DMS53 treated with DMSO at 0.1 percent for 48 hours (cell line): Measurements from ENCODE around the gene RABEP1.
"Not testable (repeated sequence)": the region's sequence is repeated elsewhere in the genome, so short reads cannot be mapped to it uniquely, and the experiment has no call there.

Experiments used
- DNase-seq: peaks from one replicate; lab custom pipeline; 2025; ENCODE audit not compliant: unreplicated experiment; lab: John Stamatoyannopoulos, UW

Gene RABEP1

GRCh38 chr17:5418858-5419355 lies 136.8 kb downstream of the RABEP1 start:
- peak; percentile 27 for DNase-seq

GRCh38 chr17:5419356-5419958 lies 137.4 kb downstream of the RABEP1 start, which contains the start of gene NUP88:
TSS of gene NUP88 (minus strand) at chr17:5419662. CDS start at chr17:5419650, 12 bp downstream.
- peak; percentile 90 for DNase-seq

- DNase-seq, result no peak
These were observed 138.0 kb downstream of the RABEP1 start, which contains the start of gene RPAIN for GRCh38 chr17:5419959-5420653. TSS of gene RPAIN (plus strand) at chr17:5420182. CDS start at chr17:5420211, 29 bp downstream.

- DNase-seq, result no peak
These were observed 140.4 kb downstream of the RABEP1 start for GRCh38 chr17:5422505-5422904.

GRCh38 chr17:5424909-5425308 lies 142.8 kb downstream of the RABEP1 start:
- DNase-seq, result no peak

GRCh38 chr17:5425826-5426225 lies 143.7 kb downstream of the RABEP1 start:
- no peak for DNase-seq

GRCh38 chr17:5429191-5429887 lies 147.3 kb downstream of the RABEP1 start:
- peak; percentile 86 for DNase-seq

GRCh38 chr17:5430413-5430999 lies 148.4 kb downstream of the RABEP1 start:
- no peak for DNase-seq

- not testable (repeated sequence) for DNase-seq
These were observed 149.2 kb downstream of the RABEP1 start for GRCh38 chr17:5431234-5431633.

- DNase-seq, result no peak
These were observed 150.0 kb downstream of the RABEP1 start for GRCh38 chr17:5431949-5432556.

GRCh38 chr17:5434984-5435383 lies 152.9 kb downstream of the RABEP1 start:
- DNase-seq, result no peak
